ENCODE results near the gene CNTNAP2. TPM values are rescaled to one million over a fixed set of nuclear protein-coding genes. Genes with fewer than 3 reads are reported as not detected.
"Not testable (repeated sequence)": the region's sequence is repeated elsewhere in the genome, so short reads cannot be mapped to it uniquely, and the experiment has no call there.

Gene CNTNAP2
- total and polyA plus RNA-seq, 4 donors, result 41.3 to 127 (median 67.8) TPM

GRCh38 chr7:148318102-148318811 is 2201.7 kb downstream of the CNTNAP2 start:
- Histone ChIP-seq H3K4me1 (ENCODE audit: control insufficient read depth, insufficient read depth, low read length) (no peaks in the 10 kb centered on the region), H3K27ac (ENCODE audit: low read depth, low read length) (no peak overlapping the region), H3K36me3 (ENCODE audit: control insufficient read depth, insufficient read depth, low read length) (no peaks in the 10 kb centered on the region), H3K4me3 (ENCODE audit: low read depth, low read length) (no peak overlapping the region), H3K9me3 (ENCODE audit: control insufficient read depth, insufficient read depth, low read length) (no peaks in the 10 kb centered on the region), H3K27me3 (ENCODE audit: control insufficient read depth, insufficient read depth, low read length) (no peaks in the 10 kb centered on the region)
- WGBS (ENCODE audit: insufficient coverage), result 50% methylated on average over 1 of the region's 9 CpGs
- DNase-seq (ENCODE audit: low read depth in 4 of 6, low spot score in 6 of 6), result peak in 2 of 6 donors; percentile 28 to 37

GRCh38 chr7:148318838-148319237 is 2202.2 kb downstream of the CNTNAP2 start:
- no peak for DNase-seq (ENCODE audit: low read depth in 4 of 6, low spot score in 6 of 6)
- no peak overlapping the region for H3K4me3 ChIP-seq (ENCODE audit: low read depth, low read length)
- WGBS (ENCODE audit: insufficient coverage), result no CpG with 5 or more reads among the region's 2 CpGs
- H3K36me3 ChIP-seq (ENCODE audit: control insufficient read depth, insufficient read depth, low read length), result no peaks in the 10 kb centered on the region
- H3K27ac ChIP-seq (ENCODE audit: low read depth, low read length), result no peak overlapping the region
- H3K9me3 ChIP-seq (ENCODE audit: control insufficient read depth, insufficient read depth, low read length), result no peaks in the 10 kb centered on the region
- H3K4me1 ChIP-seq (ENCODE audit: control insufficient read depth, insufficient read depth, low read length), result no peaks in the 10 kb centered on the region
- H3K27me3 ChIP-seq (ENCODE audit: control insufficient read depth, insufficient read depth, low read length), result no peaks in the 10 kb centered on the region

GRCh38 chr7:148319316-148319808 is 2202.8 kb downstream of the CNTNAP2 start:
- Histone ChIP-seq H3K4me1 (ENCODE audit: control insufficient read depth, insufficient read depth, low read length) (no peaks in the 10 kb centered on the region), H3K9me3 (ENCODE audit: control insufficient read depth, insufficient read depth, low read length) (no peaks in the 10 kb centered on the region), H3K27ac (ENCODE audit: low read depth, low read length) (no peak overlapping the region), H3K4me3 (ENCODE audit: low read depth, low read length) (no peak overlapping the region), H3K36me3 (ENCODE audit: control insufficient read depth, insufficient read depth, low read length) (no peaks in the 10 kb centered on the region), H3K27me3 (ENCODE audit: control insufficient read depth, insufficient read depth, low read length) (no peaks in the 10 kb centered on the region)
- WGBS (ENCODE audit: insufficient coverage), result 67% methylated on average over 4 of the region's 6 CpGs
- no peak for DNase-seq (ENCODE audit: low read depth in 4 of 6, low spot score in 6 of 6)

- no peak overlapping the region for H3K27ac ChIP-seq (ENCODE audit: low read depth, low read length)
- H3K4me1 ChIP-seq (ENCODE audit: control insufficient read depth, insufficient read depth, low read length), result no peaks in the 10 kb centered on the region
- no peak for DNase-seq (ENCODE audit: low read depth in 4 of 6, low spot score in 6 of 6)
- no CpG with 5 or more reads among the region's 3 CpGs for WGBS (ENCODE audit: insufficient coverage)
- H3K4me3 ChIP-seq (ENCODE audit: low read depth, low read length), result no peak overlapping the region
- no peaks in the 10 kb centered on the region for H3K9me3 ChIP-seq (ENCODE audit: control insufficient read depth, insufficient read depth, low read length)
- no peaks in the 10 kb centered on the region for H3K27me3 ChIP-seq (ENCODE audit: control insufficient read depth, insufficient read depth, low read length)
- H3K36me3 ChIP-seq (ENCODE audit: control insufficient read depth, insufficient read depth, low read length), result no peaks in the 10 kb centered on the region
Observed at GRCh38 chr7:148325208-148325607, 2208.6 kb downstream of the CNTNAP2 start.

GRCh38 chr7:148327379-148327778 is 2210.8 kb downstream of the CNTNAP2 start:
- no peaks in the 10 kb centered on the region for H3K36me3 ChIP-seq (ENCODE audit: control insufficient read depth, insufficient read depth, low read length)
- DNase-seq (ENCODE audit: low read depth in 4 of 6, low spot score in 6 of 6), result no peak
- H3K27ac ChIP-seq (ENCODE audit: low read depth, low read length), result no peak overlapping the region
- H3K9me3 ChIP-seq (ENCODE audit: control insufficient read depth, insufficient read depth, low read length), result no peaks in the 10 kb centered on the region
- no CpG with 5 or more reads among the region's 1 CpG for WGBS (ENCODE audit: insufficient coverage)
- H3K27me3 ChIP-seq (ENCODE audit: control insufficient read depth, insufficient read depth, low read length), result no peaks in the 10 kb centered on the region
- H3K4me1 ChIP-seq (ENCODE audit: control insufficient read depth, insufficient read depth, low read length), result no peaks in the 10 kb centered on the region
- H3K4me3 ChIP-seq (ENCODE audit: low read depth, low read length), result no peak overlapping the region

GRCh38 chr7:148328906-148329305 is 2212.3 kb downstream of the CNTNAP2 start:
- H3K27me3 ChIP-seq (ENCODE audit: control insufficient read depth, insufficient read depth, low read length), result no peaks in the 10 kb centered on the region
- H3K36me3 ChIP-seq (ENCODE audit: control insufficient read depth, insufficient read depth, low read length), result no peaks in the 10 kb centered on the region
- H3K9me3 ChIP-seq (ENCODE audit: control insufficient read depth, insufficient read depth, low read length), result no peaks in the 10 kb centered on the region
- H3K4me3 ChIP-seq (ENCODE audit: low read depth, low read length), result no peak overlapping the region
- H3K4me1 ChIP-seq (ENCODE audit: control insufficient read depth, insufficient read depth, low read length), result no peaks in the 10 kb centered on the region
- no peak overlapping the region for H3K27ac ChIP-seq (ENCODE audit: low read depth, low read length)
- 94% methylated on average over 2 of the region's 5 CpGs for WGBS (ENCODE audit: insufficient coverage)
- no peak for DNase-seq (ENCODE audit: low read depth in 4 of 6, low spot score in 6 of 6)

GRCh38 chr7:148330124-148330818 is 2213.7 kb downstream of the CNTNAP2 start:
- 92% methylated on average over 15 of the region's 15 CpGs for WGBS (ENCODE audit: insufficient coverage)
- Histone ChIP-seq H3K27ac (ENCODE audit: low read depth, low read length) (no peak overlapping the region), H3K4me1 (ENCODE audit: control insufficient read depth, insufficient read depth, low read length) (no peaks in the 10 kb centered on the region), H3K36me3 (ENCODE audit: control insufficient read depth, insufficient read depth, low read length) (no peaks in the 10 kb centered on the region), H3K4me3 (ENCODE audit: low read depth, low read length) (no peak overlapping the region), H3K9me3 (ENCODE audit: control insufficient read depth, insufficient read depth, low read length) (no peaks in the 10 kb centered on the region), H3K27me3 (ENCODE audit: control insufficient read depth, insufficient read depth, low read length) (no peaks in the 10 kb centered on the region)
- DNase-seq (ENCODE audit: low read depth in 4 of 6, low spot score in 6 of 6), result no peak

- Histone ChIP-seq H3K9me3 (ENCODE audit: control insufficient read depth, insufficient read depth, low read length) (no peaks in the 10 kb centered on the region), H3K36me3 (ENCODE audit: control insufficient read depth, insufficient read depth, low read length) (no peaks in the 10 kb centered on the region), H3K27ac (ENCODE audit: low read depth, low read length) (no peak overlapping the region), H3K27me3 (ENCODE audit: control insufficient read depth, insufficient read depth, low read length) (no peaks in the 10 kb centered on the region), H3K4me1 (ENCODE audit: control insufficient read depth, insufficient read depth, low read length) (no peaks in the 10 kb centered on the region), H3K4me3 (ENCODE audit: low read depth, low read length) (no peak overlapping the region)
- DNase-seq (ENCODE audit: low read depth in 4 of 6, low spot score in 6 of 6), result no peak
- 91% methylated on average over 9 of the region's 9 CpGs for WGBS (ENCODE audit: insufficient coverage)
Observed at GRCh38 chr7:148330822-148331221, 2214.2 kb downstream of the CNTNAP2 start.

GRCh38 chr7:148331456-148331855 is 2214.9 kb downstream of the CNTNAP2 start:
- H3K36me3 ChIP-seq (ENCODE audit: control insufficient read depth, insufficient read depth, low read length); H3K4me1 ChIP-seq (ENCODE audit: control insufficient read depth, insufficient read depth, low read length); DNase-seq (ENCODE audit: low read depth in 4 of 6, low spot score in 6 of 6); H3K4me3 ChIP-seq (ENCODE audit: low read depth, low read length); H3K27me3 ChIP-seq (ENCODE audit: control insufficient read depth, insufficient read depth, low read length); H3K9me3 ChIP-seq (ENCODE audit: control insufficient read depth, insufficient read depth, low read length); H3K27ac ChIP-seq (ENCODE audit: low read depth, low read length): not testable (repeated sequence)
- WGBS (ENCODE audit: insufficient coverage), result 79% methylated on average over 8 of the region's 11 CpGs
